A673 (cell line): ENCODE data around the gene RELL1.

ENCODE experiments used
- EZH2 ChIP-seq: fragments of 200-600 bp; sonication (generic); IDR thresholded peaks from 2 replicates; pipeline ENCODE4 v1.6.1; 2017; ENCODE audit warnings: borderline replicate concordance, low read depth, mild to moderate bottlenecking, mixed read lengths, antibody characterized with exemption, low read length; ENCODE audit not compliant: poor library complexity, severe bottlenecking
- TF ChIP-seq, protein P1 (sequence below): fragments of 300-800, 200-600 bp; sonication (generic); conservative IDR thresholded peaks from 2 replicates; pipeline ENCODE4 v1.5.1; 2017; ENCODE audit warnings: low read depth, mild to moderate bottlenecking, antibody characterized with exemption, low read length, moderate library complexity, mixed read lengths

DNA sequence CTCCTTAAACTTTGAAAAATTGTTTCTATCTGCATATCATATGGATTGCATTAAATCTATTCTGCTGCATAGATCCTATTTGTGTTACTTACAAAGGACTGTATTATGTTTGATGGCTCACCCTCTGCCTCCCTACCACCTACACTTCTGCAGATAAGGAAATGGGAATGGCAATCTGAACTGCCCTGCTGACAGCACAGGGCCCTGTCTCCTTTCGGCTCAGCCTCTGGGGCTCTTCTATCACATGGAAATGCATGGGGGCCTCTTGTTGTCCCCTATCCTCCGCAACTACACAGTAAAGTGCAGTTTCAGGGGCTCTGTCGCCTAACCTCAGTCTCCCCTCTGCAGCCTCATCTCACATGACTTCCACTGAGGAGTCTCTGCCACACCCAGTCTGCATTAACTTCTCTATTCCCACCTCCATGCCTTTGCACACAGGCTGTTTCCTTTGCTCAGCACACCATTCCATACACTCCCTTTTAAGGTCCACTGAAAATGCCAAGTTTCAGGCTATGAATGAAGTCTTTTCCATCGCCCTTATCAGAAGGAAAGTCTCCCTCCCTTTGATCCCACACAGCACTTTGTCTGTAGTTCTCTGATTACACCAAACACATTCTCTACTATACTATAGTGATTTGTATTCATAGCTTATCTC, 12.5 kb downstream of the RELL1 start:
- TF ChIP-seq, protein P1, sequence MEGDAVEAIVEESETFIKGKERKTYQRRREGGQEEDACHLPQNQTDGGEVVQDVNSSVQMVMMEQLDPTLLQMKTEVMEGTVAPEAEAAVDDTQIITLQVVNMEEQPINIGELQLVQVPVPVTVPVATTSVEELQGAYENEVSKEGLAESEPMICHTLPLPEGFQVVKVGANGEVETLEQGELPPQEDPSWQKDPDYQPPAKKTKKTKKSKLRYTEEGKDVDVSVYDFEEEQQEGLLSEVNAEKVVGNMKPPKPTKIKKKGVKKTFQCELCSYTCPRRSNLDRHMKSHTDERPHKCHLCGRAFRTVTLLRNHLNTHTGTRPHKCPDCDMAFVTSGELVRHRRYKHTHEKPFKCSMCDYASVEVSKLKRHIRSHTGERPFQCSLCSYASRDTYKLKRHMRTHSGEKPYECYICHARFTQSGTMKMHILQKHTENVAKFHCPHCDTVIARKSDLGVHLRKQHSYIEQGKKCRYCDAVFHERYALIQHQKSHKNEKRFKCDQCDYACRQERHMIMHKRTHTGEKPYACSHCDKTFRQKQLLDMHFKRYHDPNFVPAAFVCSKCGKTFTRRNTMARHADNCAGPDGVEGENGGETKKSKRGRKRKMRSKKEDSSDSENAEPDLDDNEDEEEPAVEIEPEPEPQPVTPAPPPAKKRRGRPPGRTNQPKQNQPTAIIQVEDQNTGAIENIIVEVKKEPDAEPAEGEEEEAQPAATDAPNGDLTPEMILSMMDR, result no peak
- no peak for TF ChIP-seq EZH2
